PFSK-1 (cell line): ENCODE results near the gene OSBPL2.

Source experiments
- FOXP2 ChIP-seq: optimal IDR thresholded peaks from 2 replicates; pipeline ENCODE3; 2011; ENCODE audit warnings: borderline replicate concordance, control low read depth, inconsistent platforms; ENCODE audit not compliant: insufficient read depth; ENCODE audit errors: extremely low read length, extremely low read depth
- POLR2AphosphoS5 ChIP-seq: IDR thresholded peaks from 2 replicates; pipeline ENCODE4 v1.6.1; 2012; ENCODE audit warnings: low read depth, mild to moderate bottlenecking, control low read depth, low read length, moderate library complexity
- REST ChIP-seq, 2 experiments: IDR thresholded peaks; 2 replicates each; pipeline versions ENCODE4 v1.6.1 to v1.8.0; 2011 to 2012; ENCODE audit warnings: low read depth in 2 of 2, low read length in 2 of 2, control low read depth in 1 of 2, inconsistent platforms in 1 of 2, mild to moderate bottlenecking in 1 of 2, moderate library complexity in 1 of 2; ENCODE audit not compliant: insufficient read depth in 1 of 2
- SIN3A ChIP-seq: IDR thresholded peaks from 2 replicates; pipeline ENCODE4 v1.6.1; 2012; ENCODE audit warnings: mild to moderate bottlenecking, low read length, moderate library complexity, borderline replicate concordance; ENCODE audit not compliant: insufficient read depth
- TAF1 ChIP-seq: IDR thresholded peaks from 2 replicates; pipeline ENCODE4 v1.6.1; 2012; ENCODE audit warnings: low read length, control low read depth, borderline replicate concordance; ENCODE audit not compliant: insufficient read depth

- TF ChIP-seq TAF1 (no peak), FOXP2 (no peak), POLR2AphosphoS5 (no peak), REST (IDR thresholded peaks at IDR 0.05; ENCODE audit: insufficient read depth in 1 of 2, low read depth in 2 of 2, low read length in 2 of 2) (no peak), SIN3A (no peak)
Observed at GRCh38 chr20:62200491-62201172, 37.7 kb upstream of the OSBPL2 start.
